Epithelial cell of proximal tubule (primary cell): ENCODE measurements around the gene ERC2. TPM values are rescaled to one million over a fixed set of nuclear protein-coding genes. Genes with fewer than 3 reads are reported as not detected.

Experiments
- DNase-seq: peaks from one replicate; pipeline ENCODE4 v3.0.0-alpha.2; 2011; ENCODE audit warnings: low read depth
- H3K4me3 ChIP-seq: 2 replicates; pipeline ENCODE4 v1.5.1; 2011; ENCODE audit warnings: low read depth, mild to moderate bottlenecking, low read length
- total RNA-seq: library from RNA; depleted of rRNA; stranded (reverse); fragments of >200 nt; gene quantifications from 2 replicates; pipeline ENCODE4 v1.2.3, GENCODE V29; 2015
- TF ChIP-seq, protein P1 (sequence below): conservative IDR thresholded peaks from 2 replicates; pipeline ENCODE4 v1.5.1; 2012; ENCODE audit warnings: low read depth, mild to moderate bottlenecking, low read length

ERC2 gene
- total RNA-seq, 1 donor from 2014 or later, result 2.7 TPM

- TF ChIP-seq, protein P1, sequence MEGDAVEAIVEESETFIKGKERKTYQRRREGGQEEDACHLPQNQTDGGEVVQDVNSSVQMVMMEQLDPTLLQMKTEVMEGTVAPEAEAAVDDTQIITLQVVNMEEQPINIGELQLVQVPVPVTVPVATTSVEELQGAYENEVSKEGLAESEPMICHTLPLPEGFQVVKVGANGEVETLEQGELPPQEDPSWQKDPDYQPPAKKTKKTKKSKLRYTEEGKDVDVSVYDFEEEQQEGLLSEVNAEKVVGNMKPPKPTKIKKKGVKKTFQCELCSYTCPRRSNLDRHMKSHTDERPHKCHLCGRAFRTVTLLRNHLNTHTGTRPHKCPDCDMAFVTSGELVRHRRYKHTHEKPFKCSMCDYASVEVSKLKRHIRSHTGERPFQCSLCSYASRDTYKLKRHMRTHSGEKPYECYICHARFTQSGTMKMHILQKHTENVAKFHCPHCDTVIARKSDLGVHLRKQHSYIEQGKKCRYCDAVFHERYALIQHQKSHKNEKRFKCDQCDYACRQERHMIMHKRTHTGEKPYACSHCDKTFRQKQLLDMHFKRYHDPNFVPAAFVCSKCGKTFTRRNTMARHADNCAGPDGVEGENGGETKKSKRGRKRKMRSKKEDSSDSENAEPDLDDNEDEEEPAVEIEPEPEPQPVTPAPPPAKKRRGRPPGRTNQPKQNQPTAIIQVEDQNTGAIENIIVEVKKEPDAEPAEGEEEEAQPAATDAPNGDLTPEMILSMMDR, result no peak
- no peak overlapping the region for H3K4me3 ChIP-seq
- DNase-seq, result no peak
These were observed 973.3 kb downstream of the ERC2 start for GRCh38 chr3:55494976-55495375.

DNA sequence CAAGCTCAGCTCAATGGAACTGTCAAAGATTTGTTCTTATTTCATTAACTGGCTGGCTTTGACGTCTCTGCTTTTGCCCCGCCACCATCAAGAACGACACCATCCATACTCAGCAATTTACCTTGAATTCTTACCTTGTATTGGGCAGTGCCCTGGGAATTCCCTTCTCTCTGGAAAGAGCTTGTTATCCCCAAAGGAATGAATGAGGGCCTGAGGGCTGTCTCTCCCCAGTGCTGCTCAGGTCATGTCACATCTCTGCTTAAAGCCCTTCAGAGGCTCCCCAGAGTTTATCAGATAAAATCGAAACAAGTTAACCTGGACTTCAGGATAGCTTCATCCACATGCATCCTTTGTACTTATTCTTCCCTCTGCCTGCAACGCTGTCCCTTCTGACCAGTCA is 975.3 kb downstream of the ERC2 start:
- DNase-seq, result no peak
- TF ChIP-seq, protein P1, result no peak
- no peak overlapping the region for H3K4me3 ChIP-seq

- TF ChIP-seq, protein P1, result no peak
- H3K4me3 ChIP-seq, result no peak overlapping the region
- DNase-seq, result no peak
These were observed 976.9 kb downstream of the ERC2 start for GRCh38 chr3:55491296-55491816.

DNA sequence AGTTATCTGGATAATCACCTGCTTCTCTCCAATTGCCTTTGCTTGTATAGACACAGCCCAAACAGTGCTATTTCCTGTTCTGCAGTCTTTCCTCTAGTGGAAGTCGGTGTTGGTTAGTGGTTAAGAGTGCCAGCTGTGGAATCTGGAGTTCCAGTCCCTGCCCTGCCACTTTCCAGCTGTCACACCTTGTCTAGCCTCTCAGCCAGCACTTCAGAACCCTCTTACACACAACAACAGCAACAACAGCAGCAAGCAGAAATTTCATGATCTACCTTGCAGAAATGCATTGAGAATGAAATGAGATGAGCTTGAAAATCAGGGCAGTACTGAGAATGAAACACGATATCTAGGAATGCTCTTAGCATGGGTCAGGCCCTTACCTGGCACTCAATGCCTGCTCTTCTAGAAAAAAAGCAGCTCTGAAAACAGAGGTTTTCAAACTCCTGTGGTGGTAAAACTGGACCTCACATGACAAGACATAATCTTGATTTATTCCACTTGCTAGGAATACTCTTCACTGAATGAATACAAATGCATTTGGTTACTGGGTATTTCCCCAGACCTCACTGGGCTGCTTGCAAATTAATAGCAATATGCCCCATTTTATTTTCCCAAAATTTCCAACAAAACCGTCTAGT is 977.9 kb downstream of the ERC2 start:
- no peak for DNase-seq
- TF ChIP-seq, protein P1, result no peak
- no peak overlapping the region for H3K4me3 ChIP-seq

DNA sequence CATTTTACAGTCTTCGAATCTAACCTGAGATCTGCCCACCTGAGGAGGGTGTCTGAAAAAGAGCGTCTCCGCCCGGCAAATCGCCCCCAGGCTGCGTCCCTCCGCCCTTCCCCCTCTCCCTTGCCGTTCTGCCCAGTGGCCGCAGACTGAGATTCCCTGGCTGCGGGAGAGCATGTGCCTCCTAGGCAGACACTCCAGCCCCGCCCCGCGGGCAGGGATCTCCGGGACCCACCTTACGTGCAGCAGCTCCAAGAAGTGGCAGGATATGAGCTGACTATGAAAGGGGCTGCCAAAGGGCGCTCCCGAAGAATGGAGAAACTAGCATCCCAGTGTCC is 978.5 kb downstream of the ERC2 start:
- TF ChIP-seq, protein P1, result no peak
- peak overlapping the region; percentile 87 for H3K4me3 ChIP-seq
- no peak for DNase-seq

DNA sequence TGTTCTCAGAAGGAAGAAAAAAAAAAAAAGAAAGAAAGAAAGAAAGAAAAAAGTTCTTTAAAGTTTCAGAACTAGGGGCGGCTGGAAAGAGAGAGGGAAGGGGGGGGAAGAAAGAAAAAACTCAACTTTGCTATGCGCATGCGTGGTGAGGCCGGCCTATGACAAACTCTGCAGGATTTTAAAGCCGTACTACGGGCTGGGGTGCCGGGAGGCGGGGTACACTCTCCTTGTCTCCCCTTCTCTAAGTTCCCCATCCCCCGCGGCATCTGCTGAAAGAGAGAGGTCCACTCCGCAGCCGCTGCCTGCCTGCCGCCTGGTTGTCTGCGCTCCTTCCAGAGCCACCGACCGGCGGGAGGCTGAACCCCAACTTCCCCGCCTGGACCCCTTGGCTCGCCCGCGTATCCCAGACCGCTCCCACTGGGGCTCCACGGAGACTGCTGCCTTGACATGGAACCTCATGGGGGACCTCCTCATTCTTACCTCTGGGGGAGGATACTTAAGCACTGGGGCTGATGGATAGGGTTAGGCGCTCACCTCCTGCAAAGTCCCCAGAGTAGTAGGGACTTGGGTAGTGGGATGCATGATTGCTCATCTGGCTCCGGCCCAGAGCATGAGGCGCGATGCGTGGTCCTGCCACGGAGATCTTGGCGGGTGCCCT is 979.7 kb downstream of the ERC2 start:
- TF ChIP-seq, protein P1, result no peak
- DNase-seq, result no peak
- H3K4me3 ChIP-seq, result peak overlapping the region; percentile 87
